ENCODE results near the gene GALNT12.

GALNT12 gene

DNA sequence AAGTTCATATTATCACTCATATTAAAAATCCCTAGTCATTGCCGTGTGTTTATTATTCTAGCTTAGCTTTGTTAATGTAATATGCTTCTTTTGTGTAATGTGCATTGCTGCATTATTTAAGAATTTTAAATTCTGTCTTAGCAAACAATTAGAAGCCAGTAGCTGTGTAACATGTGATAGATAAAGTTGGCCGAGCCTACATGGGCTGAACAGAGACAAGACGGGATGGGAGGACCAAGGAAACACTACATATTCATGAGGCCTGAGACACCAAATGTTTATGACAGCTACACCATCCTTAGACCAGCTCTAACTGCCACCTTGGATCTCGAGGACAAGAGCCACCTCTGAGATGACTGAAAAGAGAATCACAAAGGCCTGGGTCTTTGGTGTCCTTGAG is 85.2 kb downstream of the GALNT12 start:
- Histone ChIP-seq H3K27me3 (ENCODE audit: insufficient read depth, low read length) (no peaks in the 10 kb centered on the region), H3K4me3 (ENCODE audit: low read length) (no peak overlapping the region), H3K36me3 (ENCODE audit: insufficient read depth, low read length) (no peaks in the 10 kb centered on the region), H3K4me1 (ENCODE audit: insufficient read depth, low read length) (no peaks in the 10 kb centered on the region), H3K9me3 (ENCODE audit: low read length) (no peaks in the 10 kb centered on the region), H2AFZ (ENCODE audit: low read depth, low read length) (no peak overlapping the region)

DNA sequence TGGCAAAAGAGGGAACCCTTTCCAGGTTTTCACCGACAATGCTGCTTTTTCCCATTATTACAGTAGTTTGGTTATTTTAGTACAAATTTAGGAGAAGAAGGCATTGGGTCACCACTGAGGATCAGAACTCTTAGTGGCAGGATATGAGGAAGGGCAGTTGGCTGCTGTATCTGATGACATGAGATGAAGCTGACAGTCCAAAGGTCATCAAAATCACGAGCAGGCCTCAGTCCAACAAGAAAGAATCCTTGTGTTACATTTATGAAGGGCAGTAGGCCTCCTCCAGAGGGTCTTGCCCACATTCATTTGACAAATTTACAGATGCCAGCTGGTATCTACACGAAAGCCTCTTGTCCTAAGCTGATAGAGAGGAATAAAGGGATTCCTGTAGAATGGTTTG is 86.7 kb downstream of the GALNT12 start:
- Histone ChIP-seq H2AFZ (ENCODE audit: low read depth, low read length) (no peak overlapping the region), H3K27me3 (ENCODE audit: insufficient read depth, low read length) (no peaks in the 10 kb centered on the region), H3K4me3 (ENCODE audit: low read length) (no peak overlapping the region), H3K9me3 (ENCODE audit: low read length) (no peaks in the 10 kb centered on the region), H3K4me1 (ENCODE audit: insufficient read depth, low read length) (no peaks in the 10 kb centered on the region), H3K36me3 (ENCODE audit: insufficient read depth, low read length) (no peaks in the 10 kb centered on the region)

DNA sequence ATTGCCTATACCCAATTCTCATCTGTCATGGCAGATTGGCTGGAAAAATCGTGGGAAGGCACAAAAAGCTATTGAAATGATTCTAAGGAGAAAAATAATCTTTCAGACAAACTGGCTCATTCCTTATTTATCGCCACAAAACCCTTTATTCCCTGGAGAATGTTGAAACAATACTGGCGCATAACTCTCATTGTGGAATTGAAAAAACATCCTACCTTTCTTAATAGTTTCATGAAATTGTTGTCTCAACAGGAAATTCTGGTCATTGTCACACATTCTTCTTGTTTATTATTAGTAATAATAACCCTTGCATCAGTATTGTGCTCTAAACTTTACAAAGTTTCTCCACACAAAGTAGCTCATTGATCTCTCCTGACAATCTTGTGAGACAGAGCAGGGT is 87.3 kb downstream of the GALNT12 start:
- no peaks in the 10 kb centered on the region for H3K4me1 ChIP-seq (ENCODE audit: insufficient read depth, low read length)
- H3K36me3 ChIP-seq (ENCODE audit: insufficient read depth, low read length): no peaks in the 10 kb centered on the region
- H3K4me3 ChIP-seq (ENCODE audit: low read length): no peak overlapping the region
- H2AFZ ChIP-seq (ENCODE audit: low read depth, low read length): no peak overlapping the region
- no peaks in the 10 kb centered on the region for H3K27me3 ChIP-seq (ENCODE audit: insufficient read depth, low read length)
- no peaks in the 10 kb centered on the region for H3K9me3 ChIP-seq (ENCODE audit: low read length)

DNA sequence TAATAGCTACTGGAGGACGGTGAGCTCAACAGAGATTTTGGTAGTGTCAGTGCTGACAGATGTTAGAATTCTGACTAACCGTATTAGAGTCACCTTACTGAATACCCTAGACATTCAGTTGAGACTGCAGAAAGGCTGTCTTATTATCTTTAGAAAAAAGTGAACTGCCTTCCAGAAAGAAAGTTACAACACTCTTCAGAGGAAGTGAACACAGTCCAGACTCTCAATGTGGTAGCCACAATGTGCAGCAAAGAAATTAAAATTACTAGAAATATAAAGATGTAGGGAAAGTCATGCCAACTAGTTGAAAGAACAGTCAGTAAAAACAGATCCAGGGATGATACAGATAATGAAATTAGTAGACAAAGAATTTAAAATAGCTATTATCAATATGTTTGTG is 89.2 kb downstream of the GALNT12 start:
- H3K27me3 ChIP-seq (ENCODE audit: insufficient read depth, low read length): no peaks in the 10 kb centered on the region
- H3K9me3 ChIP-seq (ENCODE audit: low read length): no peaks in the 10 kb centered on the region
- no peaks in the 10 kb centered on the region for H3K4me1 ChIP-seq (ENCODE audit: insufficient read depth, low read length)
- H3K4me3 ChIP-seq (ENCODE audit: low read length): no peak overlapping the region
- no peaks in the 10 kb centered on the region for H3K36me3 ChIP-seq (ENCODE audit: insufficient read depth, low read length)
- H2AFZ ChIP-seq (ENCODE audit: low read depth, low read length): no peak overlapping the region

DNA sequence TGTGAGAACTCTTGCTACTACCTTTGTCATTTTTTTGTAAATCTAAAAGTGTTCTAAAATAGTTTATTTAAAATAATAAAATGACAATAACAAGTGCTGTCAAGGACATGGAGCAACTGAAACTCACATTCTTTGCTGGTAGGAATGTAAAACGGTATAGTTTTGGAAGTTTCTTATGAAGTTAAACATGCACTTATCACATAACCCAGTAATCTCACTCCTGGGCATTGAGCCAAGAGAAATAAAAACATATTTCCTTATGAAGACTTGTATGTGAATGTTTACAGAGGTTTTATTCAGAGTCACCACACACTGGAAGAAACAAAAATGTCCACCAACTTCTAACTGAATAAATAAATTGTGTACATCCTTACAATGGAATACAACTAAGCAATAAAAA is 90.3 kb downstream of the GALNT12 start:
- no peak overlapping the region for H3K4me3 ChIP-seq (ENCODE audit: low read length)
- no peaks in the 10 kb centered on the region for H3K27me3 ChIP-seq (ENCODE audit: insufficient read depth, low read length)
- no peaks in the 10 kb centered on the region for H3K4me1 ChIP-seq (ENCODE audit: insufficient read depth, low read length)
- no peaks in the 10 kb centered on the region for H3K36me3 ChIP-seq (ENCODE audit: insufficient read depth, low read length)
- no peak overlapping the region for H2AFZ ChIP-seq (ENCODE audit: low read depth, low read length)
- H3K9me3 ChIP-seq (ENCODE audit: low read length): no peaks in the 10 kb centered on the region

DNA sequence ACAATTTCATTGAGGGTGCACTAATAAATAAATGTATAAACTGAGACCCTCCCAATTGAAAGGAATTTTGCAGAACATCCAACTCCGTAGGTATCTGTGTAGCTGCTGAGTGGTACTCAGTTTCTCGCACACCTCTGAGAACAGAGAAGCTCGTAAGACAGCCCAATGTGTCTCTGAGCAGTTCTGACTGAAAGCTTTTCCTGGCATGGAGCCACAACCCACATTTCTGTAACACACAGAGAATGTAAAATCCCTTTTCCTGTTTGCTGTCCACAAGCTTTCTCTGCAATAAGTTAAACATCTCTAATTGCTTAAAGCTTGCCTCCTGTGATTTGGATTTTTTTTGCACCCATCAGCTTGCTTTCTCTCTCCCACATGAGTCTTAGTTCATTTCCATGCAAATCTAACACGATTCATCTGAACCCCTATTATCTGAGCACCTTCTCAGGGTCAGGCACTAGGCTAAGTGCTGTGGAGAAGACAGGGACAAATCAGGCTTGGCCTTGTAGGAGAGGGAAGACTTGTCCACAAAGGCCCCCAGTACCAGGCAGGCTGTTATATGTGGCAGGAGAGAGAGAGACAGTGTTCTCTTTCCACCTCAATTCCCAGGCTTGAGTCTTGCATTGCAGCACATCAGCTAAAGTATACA is 92.1 kb downstream of the GALNT12 start:
- H3K27me3 ChIP-seq (ENCODE audit: insufficient read depth, low read length): no peaks in the 10 kb centered on the region
- no peak overlapping the region for H3K4me3 ChIP-seq (ENCODE audit: low read length)
- H3K36me3 ChIP-seq (ENCODE audit: insufficient read depth, low read length): no peaks in the 10 kb centered on the region
- no peak overlapping the region for H2AFZ ChIP-seq (ENCODE audit: low read depth, low read length)
- no peaks in the 10 kb centered on the region for H3K9me3 ChIP-seq (ENCODE audit: low read length)
- no peaks in the 10 kb centered on the region for H3K4me1 ChIP-seq (ENCODE audit: insufficient read depth, low read length)
